Glomerular endothelial cell (primary cell): ENCODE data around the gene LAMP1. TPM values are rescaled to one million over a fixed set of nuclear protein-coding genes. Genes with fewer than 3 reads are reported as not detected.
"Not testable (repeated sequence)": the region's sequence is repeated elsewhere in the genome, so short reads cannot be mapped to it uniquely, and the experiment has no call there.

Experiments
- DNase-seq: peaks from one replicate; pipeline ENCODE4 v3.0.0-alpha.2; 2011; ENCODE audit warnings: low read depth, low spot score; ENCODE audit errors: extremely low read depth
- total RNA-seq: library from RNA; depleted of rRNA; stranded (reverse); fragments of >200 nt; gene quantifications from 2 replicates; pipeline ENCODE4 v1.2.3, GENCODE V29; 2015

The LAMP1 gene
- total RNA-seq, 1 donor from 2014 or later: 470 TPM

DNA sequence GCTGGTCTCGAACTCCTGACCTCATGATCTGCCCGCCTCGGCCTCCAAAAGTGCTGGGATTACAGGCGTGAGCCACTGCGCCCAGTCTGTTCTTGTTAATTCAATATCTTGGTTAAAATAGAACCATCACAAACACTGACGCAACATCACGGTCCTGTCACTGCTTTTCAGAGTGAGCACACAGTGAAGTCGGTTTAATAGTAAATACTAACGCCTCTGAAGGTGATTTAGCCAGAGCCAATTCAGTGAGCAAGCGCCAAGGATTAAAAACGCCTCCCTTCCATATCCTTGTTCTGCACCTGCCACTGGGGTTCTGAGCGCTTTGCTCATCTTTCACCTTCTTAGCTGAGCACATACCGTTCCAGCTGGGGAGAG lies 30.3 kb downstream of the LAMP1 start:
- DNase-seq: no peak

- no peak for DNase-seq
These were observed 30.9 kb downstream of the LAMP1 start for GRCh38 chr13:113327766-113328471.

- no peak for DNase-seq
These were observed 31.8 kb downstream of the LAMP1 start for GRCh38 chr13:113328851-113329250.

GRCh38 chr13:113329656-113330312 lies 32.7 kb downstream of the LAMP1 start:
- DNase-seq: no peak

GRCh38 chr13:113332615-113333014 lies 35.6 kb downstream of the LAMP1 start:
- no peak for DNase-seq

DNA sequence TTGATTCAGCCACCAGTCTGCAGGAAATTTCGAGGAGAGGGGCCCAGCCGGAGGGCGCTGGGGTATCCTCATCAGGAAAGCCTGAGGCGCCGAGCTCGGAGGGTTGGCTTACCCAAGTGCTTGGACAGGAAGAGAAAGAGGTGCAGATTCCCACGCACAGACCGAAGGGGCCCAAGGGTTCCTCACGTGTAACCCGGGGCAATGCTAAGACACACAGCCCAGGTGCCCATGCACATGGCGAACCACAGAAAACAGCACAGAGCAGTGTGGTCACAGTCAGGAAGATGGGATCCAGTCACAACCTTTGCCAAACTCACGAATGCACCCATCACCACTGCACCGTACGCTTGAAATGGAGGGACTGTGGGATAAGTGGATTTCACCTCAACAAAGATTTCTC lies 36.0 kb downstream of the LAMP1 start:
- DNase-seq: no peak

DNA sequence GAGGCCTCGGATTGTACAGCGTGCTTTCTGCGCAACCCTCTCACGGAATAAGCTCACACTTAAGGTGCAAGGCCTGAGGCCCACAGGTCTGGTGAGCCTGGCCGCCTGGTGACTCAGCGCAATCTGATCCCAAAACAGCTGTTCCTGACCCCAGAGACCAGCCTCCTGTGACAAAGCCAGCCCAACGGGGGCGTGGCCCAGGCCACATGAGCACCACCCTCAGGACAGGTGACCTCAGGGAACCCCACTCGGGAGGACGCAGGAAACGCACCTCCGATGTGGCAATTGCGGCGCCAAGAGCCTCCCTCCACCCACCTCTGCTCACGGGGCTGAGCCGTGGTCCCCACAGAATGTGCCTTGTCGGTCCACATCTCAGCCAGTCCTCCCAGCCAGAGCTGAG lies 40.5 kb downstream of the LAMP1 start:
- no peak for DNase-seq

DNA sequence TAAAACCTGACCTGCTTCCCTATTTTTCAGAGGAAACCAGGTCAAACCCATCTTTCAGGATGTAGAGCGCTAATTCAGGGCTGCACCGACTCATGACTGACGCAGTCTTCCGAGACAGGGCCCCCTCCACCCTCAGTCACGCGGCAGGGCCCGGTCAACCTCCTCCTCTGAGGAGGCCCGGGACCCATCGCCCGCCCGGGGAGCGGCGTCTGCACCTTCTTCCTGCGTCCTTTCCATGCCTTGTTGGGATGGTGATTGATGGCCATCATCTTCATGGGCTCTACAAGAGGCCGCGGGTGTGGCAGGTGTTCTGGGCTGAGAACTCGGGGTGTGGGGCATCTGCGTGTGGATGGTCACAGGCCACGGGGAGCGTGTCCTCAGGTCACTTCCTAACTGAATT lies 40.9 kb downstream of the LAMP1 start:
- no peak for DNase-seq

DNA sequence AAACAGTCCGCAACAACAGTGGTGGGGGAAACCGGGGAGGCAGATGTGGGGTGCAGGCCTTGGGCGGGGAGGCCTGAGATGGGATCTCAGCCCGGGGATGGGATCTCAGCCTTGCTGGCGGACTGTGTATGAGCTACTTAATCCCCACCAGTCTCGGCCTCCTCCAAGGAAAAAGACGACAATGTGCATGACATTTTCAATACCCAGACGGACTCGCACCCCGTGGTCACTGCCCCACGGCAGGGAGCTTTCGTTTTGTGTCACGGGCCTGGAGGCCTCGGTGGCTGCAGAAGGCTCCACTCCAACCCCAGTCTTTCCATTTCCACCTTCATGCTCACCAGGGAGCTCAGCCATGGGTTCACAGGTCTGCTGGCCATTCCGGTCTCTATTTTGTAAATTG lies 41.4 kb downstream of the LAMP1 start:
- DNase-seq: no peak

- no peak for DNase-seq
These were observed 46.0 kb downstream of the LAMP1 start for GRCh38 chr13:113342820-113343691.

DNA sequence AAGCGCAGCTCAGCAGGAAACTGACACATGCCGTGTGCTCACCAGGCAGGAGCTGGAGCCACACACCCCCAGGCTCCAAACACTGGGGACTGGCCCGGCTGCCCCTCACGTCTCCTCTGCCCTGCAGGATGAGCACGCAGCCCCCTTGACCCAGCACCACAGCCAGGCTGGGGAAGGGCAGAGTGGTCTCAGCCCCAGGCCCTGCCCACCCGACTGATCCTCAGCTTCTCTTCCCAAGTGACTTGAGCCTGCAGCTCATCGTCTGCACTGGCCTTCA lies 46.6 kb downstream of the LAMP1 start:
- DNase-seq: no peak

GRCh38 chr13:113345486-113345885 lies 48.4 kb downstream of the LAMP1 start:
- no peak for DNase-seq

DNA sequence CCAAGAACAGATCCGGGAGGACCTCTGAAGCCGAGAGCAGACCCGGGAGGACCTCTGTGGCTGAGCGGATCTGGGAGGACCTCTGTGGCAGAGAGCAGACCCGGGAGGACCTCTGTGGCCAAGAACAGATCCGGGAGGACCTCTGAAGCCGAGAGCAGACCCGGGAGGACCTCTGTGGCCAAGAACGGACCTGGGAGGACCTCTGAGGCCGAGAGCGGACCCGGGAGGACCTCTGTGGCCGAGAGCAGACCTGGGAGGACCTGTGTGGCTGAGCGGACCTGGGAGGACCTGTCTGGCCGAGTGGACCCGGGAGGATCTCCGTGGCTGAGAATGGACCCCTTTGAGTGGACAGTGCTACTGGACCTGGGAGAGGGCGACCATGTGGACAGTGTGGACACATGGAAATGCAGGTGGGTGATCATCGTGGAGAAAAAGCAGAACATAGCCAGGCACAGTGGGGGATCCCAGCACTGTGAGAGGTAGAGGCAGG lies 50.7 kb downstream of the LAMP1 start:
- DNase-seq: not testable (repeated sequence)

GRCh38 chr13:113348591-113348990 lies 51.6 kb downstream of the LAMP1 start:
- DNase-seq: no peak

GRCh38 chr13:113349050-113349449 lies 52.0 kb downstream of the LAMP1 start:
- DNase-seq: no peak

DNA sequence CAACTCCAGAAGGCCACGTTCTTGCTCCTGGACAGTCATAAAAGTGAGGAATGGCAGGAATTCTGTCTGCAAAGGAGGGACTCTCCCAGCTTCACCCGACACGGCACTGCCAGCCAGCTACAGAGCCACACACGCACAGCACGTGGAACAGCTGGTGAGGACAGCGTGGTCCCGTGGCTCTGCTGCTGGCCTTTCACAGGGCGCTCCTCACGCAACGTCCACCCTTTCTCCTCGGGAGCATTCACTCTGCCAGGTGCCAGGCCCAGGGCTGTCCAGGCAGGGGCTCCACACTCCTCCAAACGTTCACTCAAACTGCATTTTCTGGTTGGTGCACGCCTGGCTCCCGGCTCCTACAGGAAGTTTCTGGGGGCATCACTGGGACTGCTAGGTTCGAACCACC lies 52.5 kb downstream of the LAMP1 start:
- no peak for DNase-seq

DNA sequence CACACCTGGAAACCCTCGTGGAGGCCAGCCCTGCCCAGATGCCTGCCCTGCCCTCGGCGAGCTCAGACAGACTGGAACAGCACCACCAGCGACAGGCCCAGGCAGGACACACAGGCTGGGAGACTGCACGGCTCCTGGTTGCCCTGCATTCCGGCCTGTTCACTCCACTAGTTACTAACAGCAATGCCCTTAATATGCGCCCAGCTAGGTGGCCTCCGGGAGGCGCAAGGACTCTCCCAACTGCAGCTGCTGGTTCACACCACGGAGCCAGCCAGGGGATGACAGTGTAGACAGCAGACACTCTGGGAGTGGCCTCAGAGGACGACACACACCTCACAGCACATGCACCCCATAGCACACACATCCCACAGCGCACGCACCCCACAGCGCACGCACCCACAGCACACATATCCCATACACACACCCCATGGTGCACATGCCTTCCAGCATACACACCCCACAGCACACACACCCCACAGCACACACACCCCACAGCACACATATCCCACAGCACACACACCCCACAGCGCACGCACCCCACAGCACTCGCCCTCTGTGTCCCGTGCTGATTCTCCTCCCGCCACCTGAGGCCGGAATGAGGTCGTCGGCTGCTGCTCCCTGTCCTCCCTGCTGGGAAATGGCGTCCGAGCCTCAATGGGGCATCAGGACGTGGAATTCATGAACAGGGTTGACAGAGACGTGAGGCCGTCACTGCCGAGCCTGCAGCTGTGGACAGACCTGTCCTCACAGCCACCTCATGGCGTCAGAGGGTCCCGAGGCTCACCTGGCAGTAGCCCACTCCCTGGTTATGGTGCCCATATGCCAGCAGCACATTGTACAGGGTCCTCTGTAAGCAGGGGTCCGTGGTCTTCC lies 53.3 kb downstream of the LAMP1 start:
- no peak for DNase-seq

GRCh38 chr13:113350938-113351335 lies 53.9 kb downstream of the LAMP1 start:
- DNase-seq: no peak

DNA sequence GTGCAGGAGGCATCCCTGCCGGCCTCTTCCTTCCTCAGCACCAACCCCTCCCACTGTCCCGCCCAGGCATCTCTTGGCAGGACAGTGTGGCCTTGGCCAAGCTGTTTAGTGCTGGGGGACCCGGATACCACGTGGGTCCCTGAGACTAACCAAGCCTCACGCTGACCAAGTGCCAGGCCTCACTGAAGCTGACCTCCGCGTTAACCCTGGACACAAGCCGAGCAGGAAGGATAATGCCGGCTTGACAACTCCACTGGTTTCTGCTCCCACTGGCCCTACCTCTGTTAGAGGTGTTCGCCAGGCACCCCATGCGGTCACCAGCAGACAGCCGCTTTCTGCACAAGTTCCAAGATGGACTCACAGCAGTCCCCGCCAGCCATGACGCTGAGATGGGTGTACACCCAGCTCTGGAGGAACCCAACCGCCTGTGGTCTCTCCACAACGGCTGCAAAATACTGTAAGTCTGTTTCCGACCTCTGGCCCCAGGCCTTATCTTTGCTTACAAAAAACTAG lies 54.5 kb downstream of the LAMP1 start:
- DNase-seq: no peak

DNA sequence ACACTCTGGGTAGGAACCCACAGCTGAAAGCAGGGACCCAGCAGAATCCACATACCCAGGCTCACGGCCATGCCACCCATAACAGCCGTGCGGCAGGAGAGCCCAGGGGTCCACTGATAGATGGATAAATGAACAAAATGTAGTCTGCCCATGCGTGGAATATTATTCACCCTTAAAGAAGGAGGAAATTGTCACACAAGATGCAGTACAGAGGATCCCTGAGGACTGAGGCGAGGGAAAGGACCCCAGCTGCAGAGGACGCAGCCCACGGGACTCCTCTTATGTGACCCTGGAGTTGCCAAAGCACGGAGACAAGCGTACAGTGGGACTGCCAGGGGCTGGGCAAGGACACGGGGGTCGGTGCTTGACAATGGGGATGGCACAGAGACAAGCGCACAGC lies 56.2 kb downstream of the LAMP1 start:
- no peak for DNase-seq
